ENCODE measurements around the gene RNF169. TPM values are rescaled to one million over a fixed set of nuclear protein-coding genes. Genes with fewer than 3 reads are reported as not detected.

The RNF169 gene
- 20.9 TPM for total RNA-seq

GRCh38 chr11:74748211-74749126, at the start of gene RNF169:
Gene RNF169 (plus strand): TSS chr11:74748849. CDS start chr11:74748881, 32 bp downstream.
- H3K27me3 ChIP-seq, result no peaks in the 10 kb centered on the region
- peak within 1 kb of the TSS; percentile 73 to 94 for H3K4me3 ChIP-seq
- intact Hi-C loops (cut with DNase I), result no loop called here
- no peaks in the 10 kb centered on the region for H3K36me3 ChIP-seq
- peak in 1 of 2 donors; percentile 97 for DNase-seq (ENCODE audit: extremely low spot score in 2 of 2)
- peak within 1 kb of the TSS; percentile 90 for H3K27ac ChIP-seq
- TF ChIP-seq POLR2A (IDR thresholded peaks at IDR 0.05), result peak in 1 of 2 donors; percentile 33
- no peak for TF ChIP-seq CTCF (IDR thresholded peaks at IDR 0.05)
- TF ChIP-seq POLR2AphosphoS5 (IDR thresholded peaks at IDR 0.05; ENCODE audit: insufficient read depth in 1 of 2, low read depth in 1 of 2), result peak; percentile 60 to 85
- H3K4me1 ChIP-seq, result peaks cover 40% of the 10 kb centered on the region
- H3K9me3 ChIP-seq, result no peaks in the 10 kb centered on the region

- H3K27me3 ChIP-seq, result no peaks in the 10 kb centered on the region
- peaks cover 11% of the 10 kb centered on the region for H3K4me1 ChIP-seq
- DNase-seq (ENCODE audit: extremely low spot score in 2 of 2), result no peak
- TF ChIP-seq POLR2AphosphoS5 (IDR thresholded peaks at IDR 0.05; ENCODE audit: insufficient read depth in 1 of 2, low read depth in 1 of 2) (no peak), CTCF (IDR thresholded peaks at IDR 0.05) (no peak), POLR2A (IDR thresholded peaks at IDR 0.05) (no peak)
- intact Hi-C loops (cut with DNase I), result no loop called here
- no peak overlapping the region for H3K4me3 ChIP-seq
- no peak overlapping the region for H3K27ac ChIP-seq
- no peaks in the 10 kb centered on the region for H3K36me3 ChIP-seq
- no peaks in the 10 kb centered on the region for H3K9me3 ChIP-seq
Observed at GRCh38 chr11:74699615-74700396, 48.8 kb upstream of the RNF169 start.

- Histone ChIP-seq H3K9me3 (no peaks in the 10 kb centered on the region), H3K4me1 (peaks cover 8% of the 10 kb centered on the region), H3K27ac (no peak overlapping the region), H3K4me3 (no peak overlapping the region), H3K36me3 (no peaks in the 10 kb centered on the region), H3K27me3 (no peaks in the 10 kb centered on the region)
- TF ChIP-seq POLR2AphosphoS5 (IDR thresholded peaks at IDR 0.05; ENCODE audit: insufficient read depth in 1 of 2, low read depth in 1 of 2) (no peak), POLR2A (IDR thresholded peaks at IDR 0.05) (no peak), CTCF (IDR thresholded peaks at IDR 0.05) (no peak)
- intact Hi-C loops (cut with DNase I), result no loop called here
- no peak for DNase-seq (ENCODE audit: extremely low spot score in 2 of 2)
Observed at GRCh38 chr11:74701351-74701750, 47.3 kb upstream of the RNF169 start.

GRCh38 chr11:74702383-74703007, 46.2 kb upstream of the RNF169 start:
- H3K27ac ChIP-seq, result no peak overlapping the region
- DNase-seq (ENCODE audit: extremely low spot score in 2 of 2), result no peak
- TF ChIP-seq CTCF (IDR thresholded peaks at IDR 0.05) (peak; percentile 52 to 66 (median 62)), POLR2AphosphoS5 (IDR thresholded peaks at IDR 0.05; ENCODE audit: insufficient read depth in 1 of 2, low read depth in 1 of 2) (no peak)
- no peaks in the 10 kb centered on the region for H3K9me3 ChIP-seq
- no peak overlapping the region for H3K4me3 ChIP-seq
- no peaks in the 10 kb centered on the region for H3K27me3 ChIP-seq
- no peaks in the 10 kb centered on the region for H3K36me3 ChIP-seq
- intact Hi-C loops (cut with DNase I), result no loop called here
- H3K4me1 ChIP-seq, result no peaks in the 10 kb centered on the region
